Measurements from ENCODE around the gene GALNT9.
"Not testable (repeated sequence)": the region's sequence is repeated elsewhere in the genome, so short reads cannot be mapped to it uniquely, and the experiment has no call there.

The GALNT9 gene

GRCh38 chr12:132329036-132329719 lies at the start of gene GALNT9:
TSS of gene GALNT9 (minus strand) at chr12:132329589. CDS start at chr12:132329203, 386 bp downstream.
- no peak for DNase-seq

GRCh38 chr12:132379057-132379456 lies 49.7 kb upstream of the GALNT9 start:
- not testable (repeated sequence) for DNase-seq

GRCh38 chr12:132377147-132377546 lies 47.8 kb upstream of the GALNT9 start:
- no peak for DNase-seq

- no peak for DNase-seq
Measured at GRCh38 chr12:132376464-132376830, 47.1 kb upstream of the GALNT9 start.

- DNase-seq = no peak
Measured at GRCh38 chr12:132375747-132376463, 46.5 kb upstream of the GALNT9 start.

- DNase-seq = no peak
Measured at GRCh38 chr12:132374612-132375445, 45.4 kb upstream of the GALNT9 start.

GRCh38 chr12:132373901-132374611 lies 44.7 kb upstream of the GALNT9 start:
- DNase-seq = no peak

GRCh38 chr12:132367852-132368251 lies 38.5 kb upstream of the GALNT9 start:
- DNase-seq = no peak

- no peak for DNase-seq
Measured at GRCh38 chr12:132367071-132367851, 37.9 kb upstream of the GALNT9 start.

GRCh38 chr12:132366341-132366861 lies 37.0 kb upstream of the GALNT9 start:
- DNase-seq = peak; percentile 8

- no peak for DNase-seq
Measured at GRCh38 chr12:132365226-132365625, 35.8 kb upstream of the GALNT9 start.

- DNase-seq = no peak
Measured at GRCh38 chr12:132364348-132364902, 35.0 kb upstream of the GALNT9 start.

GRCh38 chr12:132363661-132364347 lies 34.4 kb upstream of the GALNT9 start:
- no peak for DNase-seq

GRCh38 chr12:132362996-132363660 lies 33.7 kb upstream of the GALNT9 start:
- DNase-seq = no peak

GRCh38 chr12:132360906-132361777 lies 31.8 kb upstream of the GALNT9 start:
- DNase-seq = no peak

- no peak for DNase-seq
Measured at GRCh38 chr12:132360410-132360809, 31.0 kb upstream of the GALNT9 start.

- no peak for DNase-seq
Measured at GRCh38 chr12:132359971-132360370, 30.6 kb upstream of the GALNT9 start.

GRCh38 chr12:132359551-132359950 lies 30.2 kb upstream of the GALNT9 start:
- no peak for DNase-seq

Measured in NCI-H2227 treated with DMSO at 0.1 percent for 48 hours (cell line).